WTC11 (cell line): ENCODE data around the gene CTSA. TPM values are rescaled to one million over a fixed set of nuclear protein-coding genes. Genes with fewer than 3 reads are reported as not detected.

Experiments
- ATAC-seq: fragments of 200-7000 bp; cut with Tn5 transposase; 2 replicates; pipeline ENCODE4 v1.10.0; 2021; ENCODE audit warnings: mild to moderate bottlenecking, moderate library complexity
- CTCF ChIA-PET: fragments of 300-600 bp; sonication (Branson Sonifier 250); formaldehyde crosslinking; loops from one replicate; lab custom pipeline; 2021; ENCODE audit warnings: antibody characterized with exemption; lab: Charles Lee
- POLR2A ChIA-PET: fragments of 350-600 bp; sonication (Branson Sonifier 250); formaldehyde crosslinking; loops from one replicate; lab custom pipeline; 2021; ENCODE audit warnings: antibody characterized with exemption; lab: Charles Lee
- DNase-seq: peaks from one replicate; pipeline ENCODE4 v3.0.0; 2021; ENCODE audit warnings: low spot score
- H3K27ac Mint-ChIP-seq: 2 replicates; pipeline ENCODE4 v1.8.0; 2021; ENCODE audit warnings: mixed read lengths
- H3K27me3 Mint-ChIP-seq: 2 replicates; pipeline ENCODE4 v1.8.0; 2021; ENCODE audit warnings: low read depth, mild to moderate bottlenecking, moderate library complexity, mixed read lengths
- H3K36me3 Mint-ChIP-seq: 2 replicates; pipeline ENCODE4 v1.8.0; 2021; ENCODE audit warnings: mixed read lengths
- H3K4me1 Mint-ChIP-seq: 2 replicates; pipeline ENCODE4 v1.8.0; 2022; ENCODE audit warnings: mixed read lengths
- H3K4me3 Mint-ChIP-seq: 2 replicates; pipeline ENCODE4 v1.8.0; 2021; ENCODE audit warnings: mild to moderate bottlenecking, moderate library complexity, mixed read lengths
- H3K9me3 Mint-ChIP-seq: 2 replicates; pipeline ENCODE4 v1.8.0; 2021; ENCODE audit warnings: mixed read lengths
- ARID4B ChIP-seq: sonication (generic); formaldehyde crosslinking; IDR thresholded peaks from 2 replicates; pipeline ENCODE4 v1.8.0; 2023; ENCODE audit warnings: missing genetic modification reagents, mild to moderate bottlenecking, borderline replicate concordance
- E2F1 ChIP-seq: sonication (generic); formaldehyde crosslinking; IDR thresholded peaks from 2 replicates; pipeline ENCODE4 v1.8.0; 2022; ENCODE audit warnings: mild to moderate bottlenecking, missing genetic modification reagents
- EMX1 ChIP-seq: fragments of 250-450 bp; sonication (Bioruptor Pico); IDR thresholded peaks from 2 replicates; pipeline ENCODE4 v1.8.0; 2021; ENCODE audit warnings: mild to moderate bottlenecking
- IRF1 ChIP-seq: sonication (generic); formaldehyde crosslinking; IDR thresholded peaks from 2 replicates; pipeline ENCODE4 v1.8.0; 2023; ENCODE audit warnings: missing genetic modification reagents
- IRF2 ChIP-seq: sonication (generic); formaldehyde crosslinking; IDR thresholded peaks from 2 replicates; pipeline ENCODE4 v1.8.0; 2022; ENCODE audit warnings: low read depth, missing genetic modification reagents, borderline replicate concordance
- JAZF1 ChIP-seq: fragments of 250-450 bp; sonication (Bioruptor Pico); IDR thresholded peaks from 2 replicates; pipeline ENCODE4 v1.9.0; 2021; ENCODE audit warnings: moderate library complexity, mild to moderate bottlenecking, inconsistent platforms
- KAT7 ChIP-seq: sonication (generic); formaldehyde crosslinking; IDR thresholded peaks from 2 replicates; pipeline ENCODE4 v1.8.1; 2023; ENCODE audit warnings: missing genetic modification reagents, mild to moderate bottlenecking, borderline replicate concordance
- MAX ChIP-seq: sonication (generic); formaldehyde crosslinking; IDR thresholded peaks from 2 replicates; pipeline ENCODE4 v1.8.0; 2022; ENCODE audit warnings: mild to moderate bottlenecking, missing genetic modification reagents
- MYBL2 ChIP-seq: sonication (generic); formaldehyde crosslinking; IDR thresholded peaks from 2 replicates; pipeline ENCODE4 v1.8.1; 2023; ENCODE audit warnings: mild to moderate bottlenecking, moderate library complexity, missing genetic modification reagents
- OVOL2 ChIP-seq: fragments of 250-450 bp; sonication (Bioruptor Pico); IDR thresholded peaks from 2 replicates; pipeline ENCODE4 v1.9.0; 2021; ENCODE audit warnings: mild to moderate bottlenecking, borderline replicate concordance
- SOX15 ChIP-seq: fragments of 250-450 bp; sonication (Bioruptor Pico); IDR thresholded peaks from 2 replicates; pipeline ENCODE4 v1.9.0; 2021; ENCODE audit warnings: mild to moderate bottlenecking
- TCF7 ChIP-seq: sonication (generic); formaldehyde crosslinking; IDR thresholded peaks from 2 replicates; pipeline ENCODE4 v1.8.0; 2022; ENCODE audit warnings: mild to moderate bottlenecking, low read depth, missing genetic modification reagents, moderate library complexity
- TEAD4 ChIP-seq: sonication (generic); formaldehyde crosslinking; IDR thresholded peaks from 2 replicates; pipeline ENCODE4 v1.8.0; 2022; ENCODE audit warnings: mild to moderate bottlenecking, missing genetic modification reagents
- TP53 ChIP-seq: sonication (generic); formaldehyde crosslinking; IDR thresholded peaks from 2 replicates; pipeline ENCODE4 v1.8.1; 2023; ENCODE audit warnings: mild to moderate bottlenecking, missing genetic modification reagents
- ZNF121 ChIP-seq: sonication (generic); formaldehyde crosslinking; IDR thresholded peaks from 2 replicates; pipeline ENCODE4 v1.8.0; 2023; ENCODE audit warnings: missing genetic modification reagents
- ZNF263 ChIP-seq: sonication (generic); formaldehyde crosslinking; IDR thresholded peaks from 2 replicates; pipeline ENCODE4 v1.8.1; 2022; ENCODE audit warnings: low read depth, mild to moderate bottlenecking, moderate library complexity, missing genetic modification reagents
- ZNF317 ChIP-seq: sonication (generic); formaldehyde crosslinking; IDR thresholded peaks from 2 replicates; pipeline ENCODE4 v1.8.1; 2023; ENCODE audit warnings: low read depth, mild to moderate bottlenecking, moderate library complexity, missing genetic modification reagents, borderline replicate concordance
- ZNF416 ChIP-seq: fragments of 250-450 bp; sonication (Bioruptor Pico); IDR thresholded peaks from 2 replicates; pipeline ENCODE4 v1.9.0; 2021; ENCODE audit warnings: mild to moderate bottlenecking, inconsistent platforms
- ZNF425 ChIP-seq: fragments of 250-450 bp; sonication (Bioruptor Pico); conservative IDR thresholded peaks from 2 replicates; pipeline ENCODE4 v1.9.0; 2021; ENCODE audit warnings: mild to moderate bottlenecking
- ZNF671 ChIP-seq: fragments of 250-450 bp; sonication (Bioruptor Pico); IDR thresholded peaks from 2 replicates; pipeline ENCODE4 v1.8.0; 2021; ENCODE audit warnings: mild to moderate bottlenecking
- total RNA-seq: library from RNA; stranded (reverse); gene quantifications from 3 replicates; pipeline ENCODE4 v1.2.3, GENCODE V29; 2021

The CTSA gene
- total RNA-seq, 1 experiment from 2014 or later, result 48.3 TPM

GRCh38 chr20:45860560-45861220 is 30.4 kb upstream of the CTSA start (continued):
- no peak for TF ChIP-seq E2F1 (CRISPR knock-in tag)
- TF ChIP-seq OVOL2, result no peak
- no peak for TF ChIP-seq TP53 (CRISPR knock-in tag)
- TF ChIP-seq IRF2 (CRISPR knock-in tag), result no peak
- TF ChIP-seq ZNF425 (CRISPR knock-in tag), result no peak
- TF ChIP-seq SOX15 (CRISPR knock-in tag), result no peak
- TF ChIP-seq ZNF121, result no peak
- TF ChIP-seq TEAD4 (CRISPR knock-in tag), result no peak

- Mint-ChIP-seq H3K27ac (peak overlapping the region; percentile 11; the same call in 1 of the 2 replicates), H3K9me3 (no peaks in the 10 kb centered on the region), H3K4me1 (peaks cover 25% of the 10 kb centered on the region), H3K36me3 (no peaks in the 10 kb centered on the region), H3K27me3 (no peaks in the 10 kb centered on the region), H3K4me3 (no peak overlapping the region)
- DNase-seq (no peak), ATAC-seq (no peak)
- ChIA-PET POLR2A (no interaction called here), CTCF (no interaction called here)
- TF ChIP-seq IRF1 (no peak), MYBL2 (CRISPR knock-in tag) (no peak), ZNF317 (CRISPR knock-in tag) (no peak), ZNF671 (no peak), ZNF425 (CRISPR knock-in tag) (no peak), SOX15 (CRISPR knock-in tag) (no peak), KAT7 (CRISPR knock-in tag) (no peak), JAZF1 (CRISPR knock-in tag) (no peak), MAX (CRISPR knock-in tag) (no peak), TCF7 (CRISPR knock-in tag) (no peak), ZNF263 (CRISPR knock-in tag) (no peak), ZNF416 (CRISPR knock-in tag) (no peak), ARID4B (CRISPR knock-in tag) (no peak), EMX1 (CRISPR knock-in tag) (no peak)
Observed at GRCh38 chr20:45861221-45862075, 29.7 kb upstream of the CTSA start.
